Eye (tissue), 1 donor: ENCODE measurements around the gene MRPL38.
"Not testable (repeated sequence)": the region's sequence is repeated elsewhere in the genome, so short reads cannot be mapped to it uniquely, and the experiment has no call there.

Experiments
- DNase-seq: peaks from one replicate; pipeline ENCODE4 v3.0.0-alpha.2; 2015

The MRPL38 gene

GRCh38 chr17:75875182-75875939, 29.3 kb downstream of the MRPL38 start:
- DNase-seq: no peak

GRCh38 chr17:75874323-75875181, 30.1 kb downstream of the MRPL38 start:
- no peak for DNase-seq

- DNase-seq: no peak
Measured at GRCh38 chr17:75873587-75874322, 30.9 kb downstream of the MRPL38 start.

GRCh38 chr17:75872434-75873351, 32.0 kb downstream of the MRPL38 start:
- DNase-seq: peak; percentile 33

- DNase-seq: not testable (repeated sequence)
Measured at GRCh38 chr17:75870228-75870627, 34.5 kb downstream of the MRPL38 start.

- peak; percentile 36 for DNase-seq
Measured at GRCh38 chr17:75869282-75870141, 35.2 kb downstream of the MRPL38 start.

- DNase-seq: not testable (repeated sequence)
Measured at GRCh38 chr17:75868730-75869281, 35.9 kb downstream of the MRPL38 start.

GRCh38 chr17:75865404-75866188, 39.1 kb downstream of the MRPL38 start:
- DNase-seq: not testable (repeated sequence)

GRCh38 chr17:75864887-75865286, 39.8 kb downstream of the MRPL38 start:
- not testable (repeated sequence) for DNase-seq

GRCh38 chr17:75864448-75864871, 40.2 kb downstream of the MRPL38 start:
- DNase-seq: peak; percentile 46

- DNase-seq: no peak
Measured at GRCh38 chr17:75861927-75862317, 42.8 kb downstream of the MRPL38 start.

GRCh38 chr17:75859358-75859757, 45.3 kb downstream of the MRPL38 start:
- not testable (repeated sequence) for DNase-seq

- no peak for DNase-seq
Measured at GRCh38 chr17:75856062-75856756, 48.5 kb downstream of the MRPL38 start.

- DNase-seq: peak; percentile 100
Measured at GRCh38 chr17:75855310-75856061, 49.2 kb downstream of the MRPL38 start, which contains the start of gene WBP2. WBP2 (minus strand) TSS chr17:75855335; CDS start chr17:75855297, 38 bp downstream.

GRCh38 chr17:75854881-75855309, 49.8 kb downstream of the MRPL38 start:
- DNase-seq: no peak

- DNase-seq: no peak
Measured at GRCh38 chr17:75854101-75854748, 50.5 kb downstream of the MRPL38 start.

GRCh38 chr17:75853433-75853832, 51.3 kb downstream of the MRPL38 start:
- no peak for DNase-seq

- not testable (repeated sequence) for DNase-seq
Measured at GRCh38 chr17:75851693-75851991, 53.0 kb downstream of the MRPL38 start.
